GM19397 (cell line): Measurements from ENCODE around the gene TMEM258.

ENCODE experiments used
- ATAC-seq: cut with Tn5 transposase; IDR thresholded peaks from one replicate; pipeline ENCODE4 v1.9.1; 2021; ENCODE audit warnings: mild to moderate bottlenecking, moderate library complexity; ENCODE audit not compliant: unreplicated experiment

The TMEM258 gene

GRCh38 chr11:61777234-61778090 is 14.9 kb downstream of the TMEM258 start:
- ATAC-seq = no peak

DNA sequence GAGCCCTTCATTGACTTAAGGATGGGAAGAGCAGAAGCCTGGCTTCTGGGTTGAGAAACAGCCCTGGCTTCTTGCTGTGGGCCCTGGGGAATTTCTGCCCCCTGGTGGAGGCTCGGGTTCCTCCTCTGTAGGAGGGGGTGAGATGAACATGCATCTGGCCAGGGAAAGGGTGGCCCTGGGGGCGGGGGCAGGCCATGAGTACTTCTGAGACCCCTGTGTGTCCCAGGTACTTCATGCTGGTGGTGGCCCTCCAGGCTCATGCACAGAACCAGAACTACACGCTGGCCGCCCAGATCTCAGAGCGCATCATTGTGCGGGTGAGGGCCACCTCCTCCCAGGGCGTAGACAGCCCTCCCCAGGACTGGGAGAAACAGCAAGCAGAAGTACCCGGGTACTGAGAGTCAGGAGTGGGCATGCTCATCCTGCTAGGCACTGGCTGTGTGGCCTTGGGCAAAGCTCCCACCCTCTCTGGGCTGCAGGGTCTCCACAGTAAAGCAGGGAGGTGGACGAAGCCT is 15.8 kb downstream of the TMEM258 start:
- ATAC-seq = no peak

GRCh38 chr11:61775606-61776554 is 16.5 kb downstream of the TMEM258 start:
- ATAC-seq = no peak

- ATAC-seq = no peak
Measured at GRCh38 chr11:61775106-61775505, 17.3 kb downstream of the TMEM258 start.

DNA sequence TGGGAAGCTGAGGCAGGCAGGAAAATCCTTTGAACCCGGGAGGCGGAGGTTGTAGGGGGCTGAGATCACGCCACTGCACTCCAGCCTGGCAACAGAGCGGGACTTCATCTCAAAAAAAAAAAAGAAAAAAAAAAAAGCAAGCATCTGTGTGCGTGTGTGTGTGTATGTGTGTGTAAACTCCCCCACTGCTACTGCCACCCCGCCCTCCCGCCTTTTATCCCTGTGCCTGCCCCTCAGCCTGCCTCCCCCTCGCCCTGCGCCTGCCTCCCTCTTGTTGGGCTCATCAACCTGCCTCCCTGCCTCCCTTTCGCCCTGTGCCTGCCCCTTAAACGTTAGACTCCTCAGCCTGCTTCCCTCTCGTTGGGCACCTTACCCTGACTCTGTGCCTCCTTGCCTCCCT is 18.0 kb downstream of the TMEM258 start:
- ATAC-seq = no peak

DNA sequence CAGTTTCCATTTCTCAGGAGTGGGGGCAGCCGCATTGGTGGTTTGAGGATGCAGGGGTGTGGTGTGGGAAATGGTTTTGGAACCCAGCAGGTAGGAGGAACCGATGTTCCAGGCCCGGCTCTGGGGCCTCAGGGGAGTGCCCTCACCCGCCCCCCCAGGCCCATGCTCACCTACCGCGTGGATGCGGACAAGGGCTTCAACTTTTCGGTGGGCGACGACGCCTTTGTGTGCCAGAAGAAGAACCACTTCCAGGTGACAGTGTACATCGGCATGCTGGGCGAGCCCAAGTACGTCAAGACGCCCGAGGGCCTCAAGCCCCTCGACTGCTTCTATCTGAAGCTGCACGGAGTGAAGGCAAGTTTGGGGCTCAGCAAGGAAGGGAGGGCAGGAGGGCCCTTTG is 18.6 kb downstream of the TMEM258 start:
- ATAC-seq = no peak

DNA sequence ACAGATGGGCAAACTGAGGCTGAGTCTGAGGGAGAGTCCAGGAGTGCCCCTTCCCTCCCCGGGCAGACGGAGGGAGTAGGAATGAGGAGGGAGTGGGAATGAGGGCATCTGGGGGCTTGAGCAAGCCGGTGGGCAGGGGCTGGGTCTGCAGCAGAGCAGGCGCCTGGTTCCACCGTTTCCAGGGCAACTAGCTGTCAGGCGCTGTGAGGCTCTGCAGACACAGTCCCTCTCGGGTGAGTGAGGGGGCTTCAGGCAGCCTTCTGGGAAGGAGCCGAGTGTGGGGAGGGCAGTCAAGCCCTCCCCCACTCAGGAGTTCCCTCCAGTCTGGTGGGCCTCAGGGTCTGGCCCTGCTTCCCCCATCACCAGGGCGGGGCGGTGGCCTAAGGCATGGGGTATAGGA is 19.0 kb downstream of the TMEM258 start:
- ATAC-seq = no peak

- ATAC-seq = no peak
Measured at GRCh38 chr11:61771985-61772455, 20.4 kb downstream of the TMEM258 start.

- ATAC-seq = no peak
Measured at GRCh38 chr11:61771195-61771894, 21.1 kb downstream of the TMEM258 start.

GRCh38 chr11:61769946-61770683 is 22.3 kb downstream of the TMEM258 start:
- no peak for ATAC-seq

GRCh38 chr11:61769169-61769920 is 23.1 kb downstream of the TMEM258 start:
- ATAC-seq = no peak

DNA sequence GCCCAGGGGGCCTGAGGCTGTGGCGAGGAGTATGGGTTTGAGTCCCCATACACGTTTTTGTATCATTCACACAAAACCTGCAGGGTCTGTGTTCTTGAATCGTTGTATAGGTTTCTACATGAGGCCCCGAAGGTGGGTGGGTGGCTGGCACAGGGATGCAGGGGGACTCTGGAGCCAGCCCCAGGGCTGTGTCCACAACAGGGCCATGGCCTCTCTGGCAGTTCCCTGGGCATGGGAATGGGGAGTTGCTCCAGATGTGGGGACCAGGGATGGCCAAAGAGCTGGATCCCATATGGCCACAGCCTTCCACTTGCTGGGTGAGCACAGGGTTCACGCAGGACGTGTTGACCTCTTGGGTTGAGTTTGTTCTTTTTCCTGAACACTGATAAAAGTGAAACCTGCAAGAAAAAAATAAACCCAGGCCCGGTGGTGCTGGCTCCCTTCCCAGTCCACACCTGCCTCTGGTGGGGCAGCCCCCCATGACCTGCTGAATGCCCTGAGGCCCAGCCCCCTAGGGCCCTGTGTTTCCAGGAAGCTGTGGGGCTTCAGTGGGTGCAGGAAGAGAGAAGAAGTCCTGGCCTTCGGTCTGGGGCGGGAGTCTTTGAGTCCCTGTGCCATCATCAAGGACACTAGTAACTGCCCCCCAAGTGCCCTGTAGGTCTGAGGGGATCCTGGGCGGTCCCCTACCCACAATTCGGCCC is 23.9 kb downstream of the TMEM258 start:
- no peak for ATAC-seq

DNA sequence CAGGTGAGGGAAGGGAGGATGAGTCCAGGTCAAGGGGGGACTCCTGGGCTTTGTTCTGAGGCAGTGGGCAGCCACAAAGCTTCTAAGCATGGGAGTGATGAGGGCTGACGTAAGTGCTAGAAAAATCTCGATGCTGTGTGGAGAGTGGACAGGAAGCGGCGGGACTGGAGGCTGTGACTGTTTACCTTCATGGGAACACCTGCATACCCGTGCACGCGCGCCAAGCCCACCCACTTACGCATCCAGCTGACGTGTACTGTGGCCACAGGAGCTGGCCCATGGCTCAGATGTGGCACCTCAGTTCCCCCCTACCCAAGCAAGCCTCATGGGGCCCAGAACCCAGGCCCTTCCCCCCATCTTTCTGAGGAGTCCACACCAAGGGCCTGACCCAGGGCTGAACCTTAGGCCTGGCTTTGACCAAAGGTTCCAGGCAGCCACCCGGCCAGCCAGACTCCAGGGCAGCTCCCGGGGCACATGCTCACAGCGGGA is 26.0 kb downstream of the TMEM258 start:
- ATAC-seq = no peak

- ATAC-seq = no peak
Measured at GRCh38 chr11:61765550-61766253, 26.7 kb downstream of the TMEM258 start.

- no peak for ATAC-seq
Measured at GRCh38 chr11:61764606-61765260, 27.7 kb downstream of the TMEM258 start.

DNA sequence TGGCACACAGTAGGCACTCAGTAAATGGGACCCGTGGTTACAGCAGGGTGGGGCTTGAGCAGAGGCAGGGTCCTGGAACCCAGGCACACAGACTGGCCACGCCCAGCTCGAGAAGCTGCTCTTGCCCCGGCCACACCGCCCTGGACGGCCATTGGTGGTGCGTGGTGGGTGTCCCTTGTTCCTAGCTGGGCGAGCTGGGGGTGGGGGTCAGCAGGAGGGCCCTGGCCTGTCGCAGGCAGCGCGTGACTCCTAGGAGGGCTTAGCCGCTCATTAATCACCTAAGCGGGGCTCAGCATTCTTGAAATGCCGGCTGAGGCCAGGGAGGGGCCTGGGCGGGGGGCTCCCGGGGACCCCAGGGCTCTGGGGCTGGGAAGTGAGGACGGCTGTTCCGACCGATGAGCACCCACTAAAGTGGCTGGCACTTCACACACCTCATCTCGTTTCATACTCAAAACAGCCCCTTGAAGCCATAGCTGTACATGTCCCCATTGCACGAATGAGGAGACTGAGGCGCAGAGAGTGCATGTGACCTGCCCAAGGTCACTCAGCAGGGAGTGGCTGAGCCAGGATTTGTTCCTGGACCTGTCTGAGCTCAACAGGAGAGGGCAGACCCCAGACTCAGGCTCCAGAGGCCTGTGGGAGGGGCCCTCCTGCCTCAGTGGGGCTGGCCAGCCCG is 28.3 kb downstream of the TMEM258 start:
- no peak for ATAC-seq

DNA sequence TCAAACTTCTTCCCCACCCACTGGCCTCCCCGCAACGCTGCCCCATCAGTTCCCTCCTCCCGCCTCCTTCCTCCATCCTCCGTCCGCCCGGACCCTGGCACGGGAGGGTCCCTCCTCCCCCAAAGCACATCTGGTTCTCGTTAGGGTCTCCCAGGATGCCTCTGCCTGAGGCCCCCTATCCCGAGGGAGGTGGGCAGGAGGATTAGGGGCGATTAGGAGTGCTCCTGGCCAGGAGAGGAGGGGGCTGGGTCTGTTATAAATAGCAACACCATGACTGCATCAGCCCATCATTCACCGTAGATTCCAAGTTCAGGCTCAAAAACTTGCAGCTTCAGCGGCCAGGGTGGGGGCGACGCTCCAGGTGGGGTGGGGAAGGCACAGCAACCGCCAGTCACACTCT is 29.6 kb downstream of the TMEM258 start:
- ATAC-seq = no peak
